Skeletal muscle tissue (tissue), 4 donors: ENCODE results near the gene ACO2. TPM values are rescaled to one million over a fixed set of nuclear protein-coding genes. Genes with fewer than 3 reads are reported as not detected.
A peak's percentile ranks its signal among the peaks of the same experiment; 100 is the strongest.

Source experiments
- H3K27ac ChIP-seq: one replicate; pipeline ENCODE4 v1.7.0; 2013; ENCODE audit warnings: mild to moderate bottlenecking, low read depth, low read length, inconsistent platforms
- H3K27me3 ChIP-seq, 3 donors: one replicate each; pipeline ENCODE4 v1.7.0; 2013; ENCODE audit warnings: low read length in 3 of 3; ENCODE audit not compliant: control insufficient read depth in 3 of 3, insufficient read depth in 3 of 3
- H3K36me3 ChIP-seq, 3 donors: one replicate each; pipeline ENCODE4 v1.7.0; 2013; ENCODE audit warnings: low read length in 3 of 3; ENCODE audit not compliant: control insufficient read depth in 3 of 3, insufficient read depth in 3 of 3
- H3K4me1 ChIP-seq, 3 donors: one replicate each; pipeline ENCODE4 v1.7.0; 2013; ENCODE audit warnings: low read length in 3 of 3, mild to moderate bottlenecking in 3 of 3; ENCODE audit not compliant: control insufficient read depth in 3 of 3, insufficient read depth in 3 of 3
- H3K4me3 ChIP-seq, 3 donors: one replicate each; pipeline ENCODE4 v1.7.0; 2013; ENCODE audit warnings: low read length in 3 of 3
- H3K9ac ChIP-seq, 3 donors: one replicate each; pipeline ENCODE4 v1.7.0; 2013; ENCODE audit warnings: low read length in 3 of 3, mild to moderate bottlenecking in 3 of 3, moderate library complexity in 2 of 3, low read depth in 1 of 3
- H3K9me3 ChIP-seq, 3 donors: one replicate each; pipeline ENCODE4 v1.7.0; 2013; ENCODE audit warnings: low read length in 3 of 3; ENCODE audit not compliant: control insufficient read depth in 3 of 3
- total RNA-seq: library from RNA; depleted of rRNA; stranded (reverse); fragments of >200 nt; gene quantifications from one replicate; pipeline ENCODE4 v1.2.3, GENCODE V29; 2014
- donor health status: Osteomylitis.

The ACO2 gene
- total RNA-seq, 1 donor from 2014 or later: 110 TPM

DNA sequence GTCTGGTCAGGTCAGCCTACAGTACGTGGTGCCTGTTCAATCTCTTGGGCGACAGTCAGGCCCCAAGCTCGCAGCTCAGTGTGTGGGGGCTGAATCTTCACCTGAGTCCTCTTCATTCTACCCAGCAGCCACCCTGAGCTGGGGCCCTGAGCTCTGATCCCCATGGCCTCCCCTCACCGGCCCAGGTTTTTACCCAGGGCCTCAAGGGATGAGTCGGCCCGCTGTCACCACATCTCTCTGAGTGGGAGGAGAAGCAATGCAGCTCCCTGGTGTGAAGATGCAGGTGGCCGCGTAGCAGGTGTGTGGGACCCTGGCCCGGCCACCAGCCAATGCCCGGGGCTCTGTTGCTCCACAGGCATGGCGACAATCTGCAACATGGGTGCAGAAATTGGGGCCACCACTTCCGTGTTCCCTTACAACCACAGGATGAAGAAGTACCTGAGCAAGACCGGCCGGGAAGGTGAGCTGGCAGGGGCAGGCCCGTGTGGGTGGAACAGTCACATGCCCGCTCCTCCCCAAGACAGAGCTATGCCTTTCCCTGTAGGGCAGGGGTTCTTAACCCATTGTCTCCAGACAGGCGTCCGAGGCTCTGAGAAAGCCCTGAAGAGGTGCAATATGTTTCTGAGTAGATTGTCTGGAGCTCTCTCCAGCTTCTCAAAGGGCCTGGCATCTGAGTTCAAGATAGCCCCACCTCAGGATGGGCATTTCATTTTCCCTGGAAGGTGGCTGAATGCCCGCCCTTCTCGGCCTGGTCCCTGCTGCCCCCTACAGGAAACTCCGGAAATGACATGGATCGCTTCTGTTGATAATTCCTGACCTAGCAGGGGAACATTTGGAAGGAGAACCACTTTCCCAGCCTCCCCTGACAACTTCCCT is 48.5 kb downstream of the ACO2 start:
- H3K4me3 ChIP-seq: peak overlapping the region in 1 of 3 donors; percentile 22
- no peaks in the 10 kb centered on the region for H3K27me3 ChIP-seq
- peaks cover 44 to 67% (median 53%) of the 10 kb centered on the region in 3 donors for H3K36me3 ChIP-seq
- H3K9me3 ChIP-seq: no peaks in the 10 kb centered on the region
- peak overlapping the region in 2 of 3 donors; percentile 48 to 64 for H3K9ac ChIP-seq
- peaks cover 42 to 57% (median 55%) of the 10 kb centered on the region in 3 donors for H3K4me1 ChIP-seq
- peak overlapping the region; percentile 48 for H3K27ac ChIP-seq

- H3K27ac ChIP-seq: peak overlapping the region; percentile 48
- peak overlapping the region in 1 of 3 donors; percentile 64 for H3K9ac ChIP-seq
- H3K4me1 ChIP-seq: peaks cover 36 to 54% (median 52%) of the 10 kb centered on the region in 3 donors
Measured at GRCh38 chr22:41518048-41518347, 49.1 kb downstream of the ACO2 start.

GRCh38 chr22:41521126-41521525 is 52.2 kb downstream of the ACO2 start:
- H3K9ac ChIP-seq: peak overlapping the region in 1 of 3 donors; percentile 55
- H3K4me3 ChIP-seq: no peak overlapping the region
- H3K9me3 ChIP-seq: no peaks in the 10 kb centered on the region
- H3K27ac ChIP-seq: no peak overlapping the region
- H3K36me3 ChIP-seq: peaks cover 54 to 72% (median 66%) of the 10 kb centered on the region in 3 donors
- peaks cover 41 to 57% (median 52%) of the 10 kb centered on the region in 3 donors for H3K4me1 ChIP-seq
- H3K27me3 ChIP-seq: no peaks in the 10 kb centered on the region

More at GRCh38 chr22:41518048-41518347, 49.1 kb downstream of the ACO2 start:
- H3K4me3 ChIP-seq: peak overlapping the region in 1 of 3 donors; percentile 6
- no peaks in the 10 kb centered on the region for H3K27me3 ChIP-seq
- H3K9me3 ChIP-seq: no peaks in the 10 kb centered on the region
- H3K36me3 ChIP-seq: peaks cover 46 to 66% (median 52%) of the 10 kb centered on the region in 3 donors

DNA sequence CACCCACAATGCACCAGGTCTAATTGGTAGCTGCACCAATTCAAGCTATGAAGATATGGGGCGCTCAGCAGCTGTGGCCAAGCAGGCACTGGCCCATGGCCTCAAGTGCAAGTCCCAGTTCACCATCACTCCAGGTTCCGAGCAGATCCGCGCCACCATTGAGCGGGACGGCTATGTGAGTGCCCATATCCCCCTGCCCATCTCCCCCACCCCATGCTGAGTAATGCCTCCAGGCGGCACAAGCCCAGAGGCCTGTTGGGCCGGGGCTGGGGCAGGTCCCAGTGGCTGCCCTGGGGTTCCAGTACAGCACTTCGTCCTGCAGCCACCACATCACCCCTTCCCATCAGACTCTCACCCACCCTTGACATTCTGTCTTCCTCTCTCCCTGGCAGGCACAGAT is 53.9 kb downstream of the ACO2 start:
- Histone ChIP-seq H3K27me3 (no peaks in the 10 kb centered on the region), H3K36me3 (peaks cover 57 to 75% (median 70%) of the 10 kb centered on the region in 3 donors), H3K9ac (peak overlapping the region in 2 of 3 donors; percentile 22 to 82), H3K9me3 (no peaks in the 10 kb centered on the region), H3K4me3 (no peak overlapping the region), H3K27ac (peak overlapping the region; percentile 76), H3K4me1 (peaks cover 38 to 53% (median 46%) of the 10 kb centered on the region in 3 donors)

GRCh38 chr22:41523464-41524221 is 54.7 kb downstream of the ACO2 start:
- Histone ChIP-seq H3K36me3 (peaks cover 64 to 78% (median 69%) of the 10 kb centered on the region in 3 donors), H3K4me1 (peaks cover 35 to 49% (median 41%) of the 10 kb centered on the region in 3 donors)

DNA sequence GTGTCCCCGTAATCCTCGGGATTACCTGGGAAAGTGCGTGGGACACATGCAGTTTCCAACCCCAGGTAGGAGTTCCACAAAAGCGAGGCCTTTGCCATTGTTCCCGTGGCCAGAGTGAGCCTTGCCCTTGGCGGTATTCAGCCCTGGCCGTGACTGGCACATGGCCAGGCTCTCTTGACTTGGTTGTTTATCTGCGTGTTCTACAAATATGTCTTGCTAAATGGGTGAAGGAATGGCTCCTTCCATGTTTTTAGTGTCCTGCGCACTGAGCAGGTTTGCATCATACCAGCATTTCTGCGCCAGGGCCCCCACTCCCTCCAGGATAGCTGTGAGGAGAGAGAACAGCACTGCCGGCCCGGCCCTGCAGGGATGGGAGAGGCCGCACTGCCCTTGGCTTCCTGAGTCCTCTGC is 55.3 kb downstream of the ACO2 start:
- H3K4me1 ChIP-seq: peaks cover 35 to 49% (median 41%) of the 10 kb centered on the region in 3 donors
- peaks cover 64 to 79% (median 68%) of the 10 kb centered on the region in 3 donors for H3K36me3 ChIP-seq
- H3K9ac ChIP-seq: peak overlapping the region; percentile 25 to 82 (median 47)
- H3K27ac ChIP-seq: peak overlapping the region; percentile 76
- no peaks in the 10 kb centered on the region for H3K9me3 ChIP-seq
- peak overlapping the region in 1 of 3 donors; percentile 29 for H3K4me3 ChIP-seq
- H3K27me3 ChIP-seq: no peaks in the 10 kb centered on the region

More at GRCh38 chr22:41523464-41524221, 54.7 kb downstream of the ACO2 start:
- Histone ChIP-seq H3K4me3 (peak overlapping the region in 1 of 3 donors; percentile 29), H3K9ac (peak overlapping the region; percentile 39 to 82 (median 57)), H3K9me3 (no peaks in the 10 kb centered on the region), H3K27me3 (no peaks in the 10 kb centered on the region), H3K27ac (peak overlapping the region; percentile 76)

DNA sequence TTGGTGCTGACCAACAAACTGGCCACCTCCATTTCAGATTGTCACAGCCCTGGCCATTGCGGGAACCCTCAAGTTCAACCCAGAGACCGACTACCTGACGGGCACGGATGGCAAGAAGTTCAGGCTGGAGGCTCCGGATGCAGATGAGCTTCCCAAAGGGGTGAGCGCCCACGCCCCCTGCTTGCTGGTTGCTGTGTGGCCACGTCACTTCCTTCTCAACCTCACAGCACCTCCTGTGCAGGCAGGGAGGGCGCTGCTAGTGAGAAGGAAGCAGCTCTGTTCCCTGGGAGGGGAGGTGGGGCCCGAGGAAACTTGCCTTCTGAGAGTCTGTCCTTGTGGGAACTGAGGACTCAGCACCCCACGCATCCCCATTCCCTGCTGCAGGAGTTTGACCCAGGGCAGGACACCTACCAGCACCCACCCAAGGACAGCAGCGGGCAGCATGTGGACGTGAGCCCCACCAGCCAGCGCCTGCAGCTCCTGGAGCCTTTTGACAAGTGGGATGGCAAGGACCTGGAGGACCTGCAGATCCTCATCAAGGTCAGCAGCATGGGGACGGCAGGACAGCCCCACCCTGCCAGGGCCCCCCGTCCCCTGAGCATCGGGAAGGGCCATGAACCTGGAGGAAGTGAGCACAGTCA is 56.0 kb downstream of the ACO2 start:
- no peak overlapping the region for H3K4me3 ChIP-seq
- H3K4me1 ChIP-seq: peaks cover 35 to 49% (median 41%) of the 10 kb centered on the region in 3 donors
- peak overlapping the region; percentile 76 for H3K27ac ChIP-seq
- no peaks in the 10 kb centered on the region for H3K27me3 ChIP-seq
- peaks cover 64 to 77% (median 69%) of the 10 kb centered on the region in 3 donors for H3K36me3 ChIP-seq
- H3K9me3 ChIP-seq: no peaks in the 10 kb centered on the region
- peak overlapping the region; percentile 25 to 82 (median 43) for H3K9ac ChIP-seq

DNA sequence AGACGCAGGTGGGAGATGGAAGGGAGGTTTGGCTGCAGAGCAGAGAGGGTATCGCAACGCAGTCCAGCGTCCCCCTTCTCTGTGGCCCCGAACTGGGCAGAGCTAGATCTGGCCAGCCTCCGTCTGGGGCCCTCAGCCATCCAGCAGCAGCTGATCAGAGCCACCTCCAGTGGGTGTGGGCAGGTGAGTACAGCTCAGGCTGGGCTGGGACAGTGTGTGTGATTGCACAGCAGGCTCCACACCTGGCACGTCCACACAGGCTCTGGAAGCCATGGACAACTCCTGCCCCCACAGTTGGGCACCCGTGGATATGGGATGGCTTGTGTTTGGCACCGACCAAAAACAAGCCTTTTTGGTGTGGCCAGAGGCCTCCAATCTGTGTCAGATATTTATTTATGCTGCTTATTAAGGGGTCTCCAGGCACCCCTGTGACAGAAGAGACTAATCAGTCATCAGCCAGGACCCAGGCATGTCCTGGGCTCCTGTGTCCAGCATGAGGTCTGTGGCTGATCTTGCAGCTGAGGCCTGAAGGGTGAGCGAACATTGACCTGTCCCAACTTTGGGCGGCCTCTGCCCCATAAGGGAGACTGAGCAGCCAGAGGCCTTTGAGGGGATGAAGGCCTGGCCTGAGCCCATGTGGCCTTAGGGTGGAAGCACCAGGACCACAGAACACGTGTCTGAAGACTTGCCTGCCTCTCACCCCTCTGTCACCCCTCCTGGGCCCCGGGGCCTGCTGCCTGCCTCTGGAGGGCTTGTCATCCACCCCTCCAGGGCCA is 56.7 kb downstream of the ACO2 start:
- Histone ChIP-seq H3K9me3 (no peaks in the 10 kb centered on the region), H3K9ac (peak overlapping the region in 2 of 3 donors; percentile 43 to 69), H3K27me3 (no peaks in the 10 kb centered on the region), H3K36me3 (peaks cover 67 to 80% (median 70%) of the 10 kb centered on the region in 3 donors), H3K4me3 (no peak overlapping the region), H3K27ac (peak overlapping the region; percentile 67), H3K4me1 (peaks cover 35 to 49% (median 41%) of the 10 kb centered on the region in 3 donors)
